WTC11 (cell line): ENCODE measurements around the gene GRAP2. TPM values are rescaled to one million over a fixed set of nuclear protein-coding genes. Genes with fewer than 3 reads are reported as not detected.

Experiments
- ATAC-seq: fragments of 200-7000 bp; cut with Tn5 transposase; 2 replicates; pipeline ENCODE4 v1.10.0; 2021; ENCODE audit warnings: mild to moderate bottlenecking, moderate library complexity
- CTCF ChIA-PET: fragments of 300-600 bp; sonication (Branson Sonifier 250); formaldehyde crosslinking; loops from one replicate; lab custom pipeline; 2021; ENCODE audit warnings: antibody characterized with exemption; lab: Charles Lee
- POLR2A ChIA-PET: fragments of 350-600 bp; sonication (Branson Sonifier 250); formaldehyde crosslinking; loops from one replicate; lab custom pipeline; 2021; ENCODE audit warnings: antibody characterized with exemption; lab: Charles Lee
- DNase-seq: peaks from one replicate; pipeline ENCODE4 v3.0.0; 2021; ENCODE audit warnings: low spot score
- H3K27ac Mint-ChIP-seq: 2 replicates; pipeline ENCODE4 v1.8.0; 2021; ENCODE audit warnings: mixed read lengths
- H3K27me3 Mint-ChIP-seq: 2 replicates; pipeline ENCODE4 v1.8.0; 2021; ENCODE audit warnings: low read depth, mild to moderate bottlenecking, moderate library complexity, mixed read lengths
- H3K36me3 Mint-ChIP-seq: 2 replicates; pipeline ENCODE4 v1.8.0; 2021; ENCODE audit warnings: mixed read lengths
- H3K4me1 Mint-ChIP-seq: 2 replicates; pipeline ENCODE4 v1.8.0; 2022; ENCODE audit warnings: mixed read lengths
- H3K4me3 Mint-ChIP-seq: 2 replicates; pipeline ENCODE4 v1.8.0; 2021; ENCODE audit warnings: mild to moderate bottlenecking, moderate library complexity, mixed read lengths
- H3K9me3 Mint-ChIP-seq: 2 replicates; pipeline ENCODE4 v1.8.0; 2021; ENCODE audit warnings: mixed read lengths
- ATF3 ChIP-seq: sonication (generic); formaldehyde crosslinking; conservative IDR thresholded peaks from 2 replicates; pipeline ENCODE4 v1.8.1; 2022; ENCODE audit warnings: mild to moderate bottlenecking, missing genetic modification reagents
- E2F4 ChIP-seq: sonication (generic); formaldehyde crosslinking; IDR thresholded peaks from 2 replicates; pipeline ENCODE4 v1.8.1; 2022; ENCODE audit warnings: low read depth, mild to moderate bottlenecking, moderate library complexity, missing genetic modification reagents, borderline replicate concordance
- ELF4 ChIP-seq: sonication (generic); formaldehyde crosslinking; IDR thresholded peaks from 2 replicates; pipeline ENCODE4 v1.8.1; 2022; ENCODE audit warnings: low read depth, mild to moderate bottlenecking, moderate library complexity, missing genetic modification reagents
- FOXP4 ChIP-seq: sonication (generic); formaldehyde crosslinking; IDR thresholded peaks from 2 replicates; pipeline ENCODE4 v1.8.0; 2022; ENCODE audit warnings: mild to moderate bottlenecking, missing genetic modification reagents
- HMGXB4 ChIP-seq: sonication (generic); formaldehyde crosslinking; IDR thresholded peaks from 2 replicates; pipeline ENCODE4 v1.8.1; 2023; ENCODE audit warnings: mild to moderate bottlenecking, moderate library complexity, missing genetic modification reagents
- IRF2 ChIP-seq: sonication (generic); formaldehyde crosslinking; IDR thresholded peaks from 2 replicates; pipeline ENCODE4 v1.8.0; 2022; ENCODE audit warnings: low read depth, missing genetic modification reagents, borderline replicate concordance
- JUN ChIP-seq: sonication (generic); formaldehyde crosslinking; IDR thresholded peaks from 2 replicates; pipeline ENCODE4 v1.8.0; 2023; ENCODE audit warnings: mild to moderate bottlenecking, missing genetic modification reagents
- SOX15 ChIP-seq: fragments of 250-450 bp; sonication (Bioruptor Pico); IDR thresholded peaks from 2 replicates; pipeline ENCODE4 v1.9.0; 2021; ENCODE audit warnings: mild to moderate bottlenecking
- SP1 ChIP-seq: sonication (generic); formaldehyde crosslinking; conservative IDR thresholded peaks from 2 replicates; pipeline ENCODE4 v1.8.1; 2022; ENCODE audit warnings: missing genetic modification reagents
- STAT6 ChIP-seq: sonication (generic); formaldehyde crosslinking; conservative IDR thresholded peaks from 2 replicates; pipeline ENCODE4 v1.8.1; 2023; ENCODE audit warnings: mild to moderate bottlenecking, low read depth, missing genetic modification reagents, moderate library complexity
- TP53 ChIP-seq: sonication (generic); formaldehyde crosslinking; IDR thresholded peaks from 2 replicates; pipeline ENCODE4 v1.8.1; 2023; ENCODE audit warnings: mild to moderate bottlenecking, missing genetic modification reagents
- ZBTB43 ChIP-seq: sonication (generic); formaldehyde crosslinking; IDR thresholded peaks from 2 replicates; pipeline ENCODE4 v1.8.1; 2023; ENCODE audit warnings: mild to moderate bottlenecking, missing genetic modification reagents
- ZNF232 ChIP-seq: sonication (generic); formaldehyde crosslinking; IDR thresholded peaks from 2 replicates; pipeline ENCODE4 v1.8.0; 2022; ENCODE audit warnings: mild to moderate bottlenecking, missing genetic modification reagents
- ZNF317 ChIP-seq: sonication (generic); formaldehyde crosslinking; IDR thresholded peaks from 2 replicates; pipeline ENCODE4 v1.8.1; 2023; ENCODE audit warnings: low read depth, mild to moderate bottlenecking, moderate library complexity, missing genetic modification reagents, borderline replicate concordance
- ZNF396 ChIP-seq: fragments of 250-450 bp; sonication (Bioruptor Pico); IDR thresholded peaks from 2 replicates; pipeline ENCODE4 v1.8.0; 2021; ENCODE audit warnings: mild to moderate bottlenecking, moderate library complexity, borderline replicate concordance
- ZNF512 ChIP-seq: sonication (generic); formaldehyde crosslinking; IDR thresholded peaks from 2 replicates; pipeline ENCODE4 v1.8.1; 2022; ENCODE audit warnings: missing genetic modification reagents, borderline replicate concordance
- ZNF532 ChIP-seq: fragments of 250-450 bp; sonication (Bioruptor Pico); IDR thresholded peaks from 2 replicates; pipeline ENCODE4 v1.9.0; 2021; ENCODE audit warnings: mild to moderate bottlenecking, borderline replicate concordance
- ZNF671 ChIP-seq: fragments of 250-450 bp; sonication (Bioruptor Pico); IDR thresholded peaks from 2 replicates; pipeline ENCODE4 v1.8.0; 2021; ENCODE audit warnings: mild to moderate bottlenecking
- total RNA-seq: library from RNA; stranded (reverse); gene quantifications from 3 replicates; pipeline ENCODE4 v1.2.3, GENCODE V29; 2021

Gene GRAP2
- total RNA-seq, 1 experiment from 2014 or later = 0.33 TPM

- no peak for TF ChIP-seq STAT6 (CRISPR knock-in tag)
- no peak for TF ChIP-seq TP53 (CRISPR knock-in tag)
- no peak for TF ChIP-seq E2F4 (CRISPR knock-in tag)
- TF ChIP-seq ZNF512 = no peak
- TF ChIP-seq, all 79 proteins: peak for 0
These were observed 83.9 kb downstream of the GRAP2 start (continued) for GRCh38 chr22:39984746-39985145.

GRCh38 chr22:39985383-39986035, 84.6 kb downstream of the GRAP2 start:
- CTCF ChIA-PET = no interaction called here
- peaks cover 39% of the 10 kb centered on the region for H3K27me3 Mint-ChIP-seq
- peaks cover 12% of the 10 kb centered on the region for H3K4me1 Mint-ChIP-seq
- no peak overlapping the region for H3K27ac Mint-ChIP-seq
- no peaks in the 10 kb centered on the region for H3K9me3 Mint-ChIP-seq
- DNase-seq = no peak
- ATAC-seq = no peak
- no peaks in the 10 kb centered on the region for H3K36me3 Mint-ChIP-seq
- POLR2A ChIA-PET = no interaction called here
- TF ChIP-seq ZNF671 (CRISPR knock-in tag) = no peak
- no peak for TF ChIP-seq FOXP4 (CRISPR knock-in tag)
- TF ChIP-seq IRF2 = no peak
- no peak for TF ChIP-seq ZNF532 (CRISPR knock-in tag)
- TF ChIP-seq ATF3 (CRISPR knock-in tag) = no peak
- TF ChIP-seq ZNF396 = no peak
- no peak for TF ChIP-seq ZNF232
- no peak for TF ChIP-seq ZNF317 (CRISPR knock-in tag)
- TF ChIP-seq ZBTB43 (CRISPR knock-in tag) = no peak
- no peak for TF ChIP-seq HMGXB4 (CRISPR knock-in tag)
- no peak for TF ChIP-seq JUN (CRISPR knock-in tag)
- TF ChIP-seq SP1 (CRISPR knock-in tag) = no peak
- no peak for TF ChIP-seq SOX15 (CRISPR knock-in tag)
- no peak for TF ChIP-seq ELF4 (CRISPR knock-in tag)
- H3K4me3 Mint-ChIP-seq = no peak overlapping the region
